ENCODE results near the gene MEGF6.

The MEGF6 gene

DNA sequence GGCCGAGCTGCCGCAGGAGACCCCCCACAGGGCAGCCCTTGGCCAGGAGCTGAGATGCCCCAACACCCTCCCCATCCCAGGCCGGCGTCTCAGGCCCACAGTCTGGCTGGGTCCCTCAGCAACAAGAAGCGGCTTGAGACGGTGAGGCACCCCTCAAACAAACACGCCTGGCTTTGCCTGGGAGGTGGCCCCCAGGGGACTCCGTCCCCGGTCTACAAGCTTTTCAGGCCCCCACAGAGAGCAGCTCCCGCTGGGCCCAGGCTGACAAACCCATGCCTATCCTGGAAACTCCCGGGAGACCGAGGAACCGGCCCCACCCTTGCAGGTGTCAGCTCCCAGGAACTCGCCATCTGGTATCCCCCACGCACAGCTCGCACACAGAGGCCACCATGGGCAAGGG, 89.9 kb downstream of the MEGF6 start:
- Histone ChIP-seq H3K27me3 (ENCODE audit: control insufficient read depth, low read length) (no peaks in the 10 kb centered on the region), H3K36me3 (ENCODE audit: control insufficient read depth, low read length) (no peaks in the 10 kb centered on the region), H3F3A (ENCODE audit: control insufficient read depth, insufficient read depth) (no peaks in the 10 kb centered on the region), H3K79me2 (ENCODE audit: control insufficient read depth, low read length) (no peaks in the 10 kb centered on the region), H3K27ac (ENCODE audit: low read depth, low read length) (no peak overlapping the region), H3K4me1 (ENCODE audit: control insufficient read depth, low read length) (no peaks in the 10 kb centered on the region), H3K4me2 (ENCODE audit: low read length) (no peak overlapping the region), H4K20me1 (ENCODE audit: control insufficient read depth, insufficient read depth, low read depth, low read length) (no peaks in the 10 kb centered on the region), H3K4me3 (ENCODE audit: low read length) (no peak overlapping the region), H3K9me3 (ENCODE audit: control insufficient read depth, insufficient read depth, low read length) (peaks cover 7% of the 10 kb centered on the region; the same call in 1 of the 2 replicates), H3K9me2 (replicated peaks; ENCODE audit: control insufficient read depth, low read length) (no peaks in the 10 kb centered on the region)
- no peak for TF ChIP-seq EZH2phosphoT487 (IDR thresholded peaks at IDR 0.05; ENCODE audit: borderline replicate concordance, low read length)
- TF ChIP-seq, protein P1, sequence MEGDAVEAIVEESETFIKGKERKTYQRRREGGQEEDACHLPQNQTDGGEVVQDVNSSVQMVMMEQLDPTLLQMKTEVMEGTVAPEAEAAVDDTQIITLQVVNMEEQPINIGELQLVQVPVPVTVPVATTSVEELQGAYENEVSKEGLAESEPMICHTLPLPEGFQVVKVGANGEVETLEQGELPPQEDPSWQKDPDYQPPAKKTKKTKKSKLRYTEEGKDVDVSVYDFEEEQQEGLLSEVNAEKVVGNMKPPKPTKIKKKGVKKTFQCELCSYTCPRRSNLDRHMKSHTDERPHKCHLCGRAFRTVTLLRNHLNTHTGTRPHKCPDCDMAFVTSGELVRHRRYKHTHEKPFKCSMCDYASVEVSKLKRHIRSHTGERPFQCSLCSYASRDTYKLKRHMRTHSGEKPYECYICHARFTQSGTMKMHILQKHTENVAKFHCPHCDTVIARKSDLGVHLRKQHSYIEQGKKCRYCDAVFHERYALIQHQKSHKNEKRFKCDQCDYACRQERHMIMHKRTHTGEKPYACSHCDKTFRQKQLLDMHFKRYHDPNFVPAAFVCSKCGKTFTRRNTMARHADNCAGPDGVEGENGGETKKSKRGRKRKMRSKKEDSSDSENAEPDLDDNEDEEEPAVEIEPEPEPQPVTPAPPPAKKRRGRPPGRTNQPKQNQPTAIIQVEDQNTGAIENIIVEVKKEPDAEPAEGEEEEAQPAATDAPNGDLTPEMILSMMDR (IDR thresholded peaks at IDR 0.05; ENCODE audit: low read depth, low read length, poor library complexity, severe bottlenecking) = no peak

DNA sequence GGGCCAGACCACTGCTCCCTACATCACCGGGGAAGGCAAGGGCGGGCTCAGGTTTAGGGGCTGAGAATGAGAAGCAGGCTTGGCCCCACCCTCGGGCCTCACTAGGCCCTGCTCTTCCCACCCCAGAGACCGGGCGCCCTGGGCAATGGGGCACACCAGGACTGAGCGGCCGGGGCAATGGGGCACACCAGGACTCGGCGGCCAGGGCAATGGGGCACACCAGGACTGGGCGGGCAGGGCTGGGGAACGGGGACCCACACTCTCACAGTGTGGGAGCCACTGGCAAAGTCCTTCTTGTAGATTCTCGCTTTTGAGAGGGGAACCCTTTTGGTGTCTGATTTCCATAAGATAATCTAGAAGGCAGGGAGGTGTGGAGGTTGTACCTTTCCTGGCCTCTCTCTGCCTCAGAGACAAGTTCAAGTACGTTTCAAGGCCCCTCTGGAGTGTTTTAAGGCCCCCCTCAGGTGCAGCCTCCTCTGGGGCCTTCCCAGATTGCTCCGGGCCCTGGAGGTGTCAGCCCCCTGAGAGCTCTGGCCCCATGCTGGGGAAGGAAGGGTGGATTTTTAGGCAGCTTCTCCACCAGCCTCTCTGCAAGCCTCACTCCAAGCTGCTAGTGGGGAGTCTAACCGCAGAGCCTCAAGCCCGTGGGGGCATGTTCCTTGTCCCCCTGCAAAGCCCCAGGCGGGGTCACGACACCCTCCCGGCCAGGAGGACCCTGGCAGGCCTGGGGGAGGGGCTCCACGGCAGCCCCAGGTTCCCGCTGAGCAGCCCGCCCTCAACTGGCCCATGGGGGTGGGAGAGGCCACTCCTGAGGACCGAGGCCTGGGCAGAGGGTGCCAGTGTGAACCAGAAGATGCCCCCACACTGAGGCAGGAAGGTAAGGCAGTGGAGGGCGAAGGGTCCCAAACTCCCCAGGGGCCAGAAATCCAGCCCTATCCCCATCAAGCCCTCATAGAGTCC, 90.6 kb downstream of the MEGF6 start:
- Histone ChIP-seq H3K27me3 (ENCODE audit: control insufficient read depth, low read length) (no peaks in the 10 kb centered on the region), H3K27ac (ENCODE audit: low read depth, low read length) (no peak overlapping the region), H3K36me3 (ENCODE audit: control insufficient read depth, low read length) (no peaks in the 10 kb centered on the region), H3K4me2 (ENCODE audit: low read length) (no peak overlapping the region), H3F3A (ENCODE audit: control insufficient read depth, insufficient read depth) (no peaks in the 10 kb centered on the region), H3K9me3 (ENCODE audit: control insufficient read depth, insufficient read depth, low read length) (peaks cover 7% of the 10 kb centered on the region; the same call in 1 of the 2 replicates), H3K4me1 (ENCODE audit: control insufficient read depth, low read length) (no peaks in the 10 kb centered on the region), H3K4me3 (ENCODE audit: low read length) (no peak overlapping the region), H4K20me1 (ENCODE audit: control insufficient read depth, insufficient read depth, low read depth, low read length) (no peaks in the 10 kb centered on the region), H3K79me2 (ENCODE audit: control insufficient read depth, low read length) (no peaks in the 10 kb centered on the region), H3K9me2 (replicated peaks; ENCODE audit: control insufficient read depth, low read length) (no peaks in the 10 kb centered on the region)
- TF ChIP-seq EZH2phosphoT487 (IDR thresholded peaks at IDR 0.05; ENCODE audit: borderline replicate concordance, low read length) = no peak
- TF ChIP-seq, protein P1 (IDR thresholded peaks at IDR 0.05; ENCODE audit: low read depth, low read length, poor library complexity, severe bottlenecking) = no peak

DNA sequence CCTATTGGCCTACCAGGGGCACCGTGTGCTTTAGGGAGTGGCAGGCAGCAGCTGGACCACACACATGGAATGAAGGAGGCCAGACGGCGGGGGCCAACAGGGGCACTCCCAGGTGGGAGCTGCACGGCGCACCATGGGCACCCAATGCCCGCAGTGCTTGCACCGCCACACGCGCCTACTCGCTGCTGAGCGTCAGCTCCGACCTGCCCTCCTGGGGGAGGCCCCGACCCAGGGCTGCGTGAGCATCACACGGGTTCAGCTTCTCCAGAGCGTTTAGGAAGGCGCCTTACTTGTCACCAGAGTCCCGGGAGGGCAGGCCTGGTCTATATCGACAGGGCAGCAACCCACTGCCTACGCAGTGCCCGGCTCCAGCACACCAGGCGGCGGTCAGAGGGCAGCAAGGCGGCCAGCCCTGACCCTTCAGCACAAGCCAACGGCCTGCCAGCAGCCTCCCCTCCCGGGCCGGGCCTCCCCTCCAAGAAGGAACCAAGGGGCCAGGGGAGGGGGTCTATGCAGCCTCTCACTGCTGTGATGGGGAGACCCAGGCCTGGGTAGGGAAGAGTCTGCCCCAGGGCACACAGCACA, 91.9 kb downstream of the MEGF6 start:
- Histone ChIP-seq H3K9me3 (ENCODE audit: control insufficient read depth, insufficient read depth, low read length) (peaks cover 7% of the 10 kb centered on the region; the same call in 1 of the 2 replicates), H3K27me3 (ENCODE audit: control insufficient read depth, low read length) (no peaks in the 10 kb centered on the region), H3K36me3 (ENCODE audit: control insufficient read depth, low read length) (no peaks in the 10 kb centered on the region), H3F3A (ENCODE audit: control insufficient read depth, insufficient read depth) (no peaks in the 10 kb centered on the region), H3K4me1 (ENCODE audit: control insufficient read depth, low read length) (peaks cover 8% of the 10 kb centered on the region), H3K9me2 (replicated peaks; ENCODE audit: control insufficient read depth, low read length) (no peaks in the 10 kb centered on the region), H3K4me3 (ENCODE audit: low read length) (no peak overlapping the region), H3K79me2 (ENCODE audit: control insufficient read depth, low read length) (no peaks in the 10 kb centered on the region), H3K27ac (ENCODE audit: low read depth, low read length) (no peak overlapping the region), H4K20me1 (ENCODE audit: control insufficient read depth, insufficient read depth, low read depth, low read length) (no peaks in the 10 kb centered on the region), H3K4me2 (ENCODE audit: low read length) (no peak overlapping the region)
- TF ChIP-seq, protein P1 (IDR thresholded peaks at IDR 0.05; ENCODE audit: low read depth, low read length, poor library complexity, severe bottlenecking) = no peak
- TF ChIP-seq EZH2phosphoT487 (IDR thresholded peaks at IDR 0.05; ENCODE audit: borderline replicate concordance, low read length) = no peak
